GM10847 (cell line): ENCODE data around the gene LTA4H.

Source experiments
- POLR2A ChIP-seq: IDR thresholded peaks from 2 replicates; pipeline ENCODE4 v1.6.1; 2011; ENCODE audit not compliant: insufficient read length; ENCODE audit errors: extremely low read depth

Gene LTA4H

GRCh38 chr12:95967301-95967700 lies 68.1 kb downstream of the LTA4H start:
- no peak for TF ChIP-seq POLR2A

- no peak for TF ChIP-seq POLR2A
These were observed 69.0 kb downstream of the LTA4H start for GRCh38 chr12:95966287-95966870.

GRCh38 chr12:95963096-95963495 lies 72.3 kb downstream of the LTA4H start:
- no peak for TF ChIP-seq POLR2A

- no peak for TF ChIP-seq POLR2A
These were observed 73.2 kb downstream of the LTA4H start for GRCh38 chr12:95962222-95962621.

- TF ChIP-seq POLR2A, result no peak
These were observed 75.1 kb downstream of the LTA4H start for GRCh38 chr12:95960241-95960640.

- TF ChIP-seq POLR2A, result no peak
These were observed 76.3 kb downstream of the LTA4H start for GRCh38 chr12:95959107-95959506.

GRCh38 chr12:95956557-95957145 lies 78.7 kb downstream of the LTA4H start:
- TF ChIP-seq POLR2A, result no peak

GRCh38 chr12:95955549-95956159 lies 79.7 kb downstream of the LTA4H start:
- no peak for TF ChIP-seq POLR2A

- TF ChIP-seq POLR2A, result no peak
These were observed 82.4 kb downstream of the LTA4H start for GRCh38 chr12:95953000-95953399.

- no peak for TF ChIP-seq POLR2A
These were observed 83.9 kb downstream of the LTA4H start for GRCh38 chr12:95951515-95951914.
